ENCODE measurements around the gene SFT2D2.

Gene SFT2D2

GRCh38 chr1:168261390-168261789, 35.6 kb downstream of the SFT2D2 start:
- peak; percentile 39 for DNase-seq (ENCODE audit: low read depth)
- H3K4me3 ChIP-seq (ENCODE audit: low read depth, low read length), result no peak overlapping the region
- no peak for TF ChIP-seq CTCF (conservative IDR thresholded peaks at IDR 0.05; ENCODE audit: low read depth, low read length)

GRCh38 chr1:168263130-168263529, 37.3 kb downstream of the SFT2D2 start:
- no peak for TF ChIP-seq CTCF (conservative IDR thresholded peaks at IDR 0.05; ENCODE audit: low read depth, low read length)
- DNase-seq (ENCODE audit: low read depth), result no peak

GRCh38 chr1:168264296-168264695, 38.5 kb downstream of the SFT2D2 start:
- DNase-seq (ENCODE audit: low read depth), result no peak
- no peak for TF ChIP-seq CTCF (conservative IDR thresholded peaks at IDR 0.05; ENCODE audit: low read depth, low read length)
- H3K4me3 ChIP-seq (ENCODE audit: low read depth, low read length), result no peak overlapping the region

More at GRCh38 chr1:168263130-168263529, 37.3 kb downstream of the SFT2D2 start:
- no peak overlapping the region for H3K4me3 ChIP-seq (ENCODE audit: low read depth, low read length)

- no peak for TF ChIP-seq CTCF (conservative IDR thresholded peaks at IDR 0.05; ENCODE audit: low read depth, low read length)
- no peak overlapping the region for H3K4me3 ChIP-seq (ENCODE audit: low read depth, low read length)
These were observed 39.8 kb downstream of the SFT2D2 start for GRCh38 chr1:168265596-168265995.

GRCh38 chr1:168266644-168267186, 40.9 kb downstream of the SFT2D2 start:
- H3K4me3 ChIP-seq (ENCODE audit: low read depth, low read length), result no peak overlapping the region
- TF ChIP-seq CTCF (conservative IDR thresholded peaks at IDR 0.05; ENCODE audit: low read depth, low read length), result no peak
- DNase-seq (ENCODE audit: low read depth), result no peak

More at GRCh38 chr1:168265596-168265995, 39.8 kb downstream of the SFT2D2 start:
- DNase-seq (ENCODE audit: low read depth), result no peak

- no peak overlapping the region for H3K4me3 ChIP-seq (ENCODE audit: low read depth, low read length)
- no peak for TF ChIP-seq CTCF (conservative IDR thresholded peaks at IDR 0.05; ENCODE audit: low read depth, low read length)
- DNase-seq (ENCODE audit: low read depth), result no peak
These were observed 45.8 kb downstream of the SFT2D2 start for GRCh38 chr1:168271636-168272035.

- no peak overlapping the region for H3K4me3 ChIP-seq (ENCODE audit: low read depth, low read length)
- no peak for TF ChIP-seq CTCF (conservative IDR thresholded peaks at IDR 0.05; ENCODE audit: low read depth, low read length)
- peak; percentile 29 for DNase-seq (ENCODE audit: low read depth)
These were observed 47.8 kb downstream of the SFT2D2 start for GRCh38 chr1:168273575-168273974.

Data from choroid plexus epithelial cell (primary cell).